Measurements from ENCODE around the gene OR52J3.
A peak's percentile ranks its signal among the peaks of the same experiment; 100 is the strongest.

The OR52J3 gene

GRCh38 chr11:5046226-5046625, at the start of gene OR52J3:
OR52J3 (plus strand) TSS chr11:5046526; CDS start chr11:5046526, 0 bp downstream.
- Histone ChIP-seq H2AFZ (ENCODE audit: low read depth, low read length) (no peak within 1 kb of the TSS), H3K9ac (ENCODE audit: low read length) (no peak within 1 kb of the TSS), H3K79me2 (ENCODE audit: low read length) (no peaks in the 10 kb centered on the region), H3K4me3 (ENCODE audit: low read length) (no peak within 1 kb of the TSS), H3K36me3 (replicated peaks; ENCODE audit: low read depth, low read length) (no peaks in the 10 kb centered on the region), H3K27me3 (ENCODE audit: low read depth, low read length) (no peaks in the 10 kb centered on the region), H3K9me3 (ENCODE audit: insufficient read depth, low read length) (no peaks in the 10 kb centered on the region), H3K4me1 (ENCODE audit: low read length) (no peaks in the 10 kb centered on the region), H3K4me2 (ENCODE audit: low read length) (no peak within 1 kb of the TSS), H3K27ac (ENCODE audit: low read length) (no peak within 1 kb of the TSS), H4K20me1 (ENCODE audit: insufficient read depth, low read length) (no peaks in the 10 kb centered on the region)
- TF ChIP-seq EZH2phosphoT487 (IDR thresholded peaks at IDR 0.05; ENCODE audit: low read depth) (no peak), CTCF (IDR thresholded peaks at IDR 0.05; ENCODE audit: low read depth, low read length) (no peak)

GRCh38 chr11:5004424-5005274, 41.7 kb upstream of the OR52J3 start:
- no peak overlapping the region for H3K4me2 ChIP-seq (ENCODE audit: low read length)
- peaks cover 6% of the 10 kb centered on the region; the same call in 1 of the 2 replicates for H3K4me1 ChIP-seq (ENCODE audit: low read length)
- no peaks in the 10 kb centered on the region for H4K20me1 ChIP-seq (ENCODE audit: insufficient read depth, low read length)
- TF ChIP-seq CTCF (IDR thresholded peaks at IDR 0.05; ENCODE audit: low read depth, low read length) (peak; percentile 80), EZH2phosphoT487 (IDR thresholded peaks at IDR 0.05; ENCODE audit: low read depth) (no peak)
- no peaks in the 10 kb centered on the region for H3K36me3 ChIP-seq (replicated peaks; ENCODE audit: low read depth, low read length)
- no peak overlapping the region for H2AFZ ChIP-seq (ENCODE audit: low read depth, low read length)
- H3K9me3 ChIP-seq (ENCODE audit: insufficient read depth, low read length): no peaks in the 10 kb centered on the region
- H3K27me3 ChIP-seq (ENCODE audit: low read depth, low read length): no peaks in the 10 kb centered on the region
- no peaks in the 10 kb centered on the region for H3K79me2 ChIP-seq (ENCODE audit: low read length)
- H3K27ac ChIP-seq (ENCODE audit: low read length): no peak overlapping the region
- no peak overlapping the region for H3K4me3 ChIP-seq (ENCODE audit: low read length)
- no peak overlapping the region for H3K9ac ChIP-seq (ENCODE audit: low read length)

- no peak overlapping the region for H3K4me2 ChIP-seq (ENCODE audit: low read length)
- H3K36me3 ChIP-seq (replicated peaks; ENCODE audit: low read depth, low read length): no peaks in the 10 kb centered on the region
- no peak overlapping the region for H3K4me3 ChIP-seq (ENCODE audit: low read length)
- H3K79me2 ChIP-seq (ENCODE audit: low read length): no peaks in the 10 kb centered on the region
- H2AFZ ChIP-seq (ENCODE audit: low read depth, low read length): no peak overlapping the region
- no peaks in the 10 kb centered on the region for H3K9me3 ChIP-seq (ENCODE audit: insufficient read depth, low read length)
- peaks cover 6% of the 10 kb centered on the region; the same call in 1 of the 2 replicates for H3K4me1 ChIP-seq (ENCODE audit: low read length)
- no peak for TF ChIP-seq EZH2phosphoT487 (IDR thresholded peaks at IDR 0.05; ENCODE audit: low read depth)
- no peak for TF ChIP-seq CTCF (IDR thresholded peaks at IDR 0.05; ENCODE audit: low read depth, low read length)
- no peak overlapping the region for H3K27ac ChIP-seq (ENCODE audit: low read length)
- H4K20me1 ChIP-seq (ENCODE audit: insufficient read depth, low read length): no peaks in the 10 kb centered on the region
- peaks cover under 1% of the 10 kb centered on the region; the same call in 1 of the 2 replicates for H3K27me3 ChIP-seq (ENCODE audit: low read depth, low read length)
- no peak overlapping the region for H3K9ac ChIP-seq (ENCODE audit: low read length)
Observed at GRCh38 chr11:5007561-5007960, 38.8 kb upstream of the OR52J3 start.

GRCh38 chr11:5011254-5011653, 35.1 kb upstream of the OR52J3 start:
- no peak overlapping the region for H3K4me2 ChIP-seq (ENCODE audit: low read length)
- H3K79me2 ChIP-seq (ENCODE audit: low read length): no peaks in the 10 kb centered on the region
- no peak overlapping the region for H3K27ac ChIP-seq (ENCODE audit: low read length)
- TF ChIP-seq EZH2phosphoT487 (IDR thresholded peaks at IDR 0.05; ENCODE audit: low read depth) (no peak), CTCF (IDR thresholded peaks at IDR 0.05; ENCODE audit: low read depth, low read length) (no peak)
- H4K20me1 ChIP-seq (ENCODE audit: insufficient read depth, low read length): no peaks in the 10 kb centered on the region
- H3K4me1 ChIP-seq (ENCODE audit: low read length): no peaks in the 10 kb centered on the region
- no peak overlapping the region for H2AFZ ChIP-seq (ENCODE audit: low read depth, low read length)
- H3K27me3 ChIP-seq (ENCODE audit: low read depth, low read length): peaks cover 3% of the 10 kb centered on the region; the same call in 1 of the 2 replicates
- H3K9me3 ChIP-seq (ENCODE audit: insufficient read depth, low read length): no peaks in the 10 kb centered on the region
- no peak overlapping the region for H3K9ac ChIP-seq (ENCODE audit: low read length)
- no peaks in the 10 kb centered on the region for H3K36me3 ChIP-seq (replicated peaks; ENCODE audit: low read depth, low read length)
- H3K4me3 ChIP-seq (ENCODE audit: low read length): no peak overlapping the region
